ENCODE measurements around the gene TRIL.

- TF ChIP-seq CTCF (IDR thresholded peaks at IDR 0.05; ENCODE audit: poor library complexity) (no peak), EZH2 (IDR thresholded peaks at IDR 0.05; ENCODE audit: borderline replicate concordance) (no peak)
Measured at GRCh38 chr7:28973591-28973990, 15.5 kb upstream of the TRIL start.

All from hepatocyte (in vitro differentiated cells).